ENCODE data around the gene ABRAXAS1. TPM values are rescaled to one million over a fixed set of nuclear protein-coding genes. Genes with fewer than 3 reads are reported as not detected.
"Not testable (repeated sequence)": the region's sequence is repeated elsewhere in the genome, so short reads cannot be mapped to it uniquely, and the experiment has no call there.

Gene ABRAXAS1
- 11.8 and 14.6 TPM in 2 replicates for total RNA-seq (2014; rRNA removed; shearing (Covaris generic))
- polyA plus RNA-seq (2015; cell fraction: cytosol; rRNA removed): 20.9 and 26.9 TPM in 2 replicates
- 17.1 and 21.4 TPM in 2 replicates for polyA plus RNA-seq (2015; cell fraction: nucleus; rRNA removed)

DNA sequence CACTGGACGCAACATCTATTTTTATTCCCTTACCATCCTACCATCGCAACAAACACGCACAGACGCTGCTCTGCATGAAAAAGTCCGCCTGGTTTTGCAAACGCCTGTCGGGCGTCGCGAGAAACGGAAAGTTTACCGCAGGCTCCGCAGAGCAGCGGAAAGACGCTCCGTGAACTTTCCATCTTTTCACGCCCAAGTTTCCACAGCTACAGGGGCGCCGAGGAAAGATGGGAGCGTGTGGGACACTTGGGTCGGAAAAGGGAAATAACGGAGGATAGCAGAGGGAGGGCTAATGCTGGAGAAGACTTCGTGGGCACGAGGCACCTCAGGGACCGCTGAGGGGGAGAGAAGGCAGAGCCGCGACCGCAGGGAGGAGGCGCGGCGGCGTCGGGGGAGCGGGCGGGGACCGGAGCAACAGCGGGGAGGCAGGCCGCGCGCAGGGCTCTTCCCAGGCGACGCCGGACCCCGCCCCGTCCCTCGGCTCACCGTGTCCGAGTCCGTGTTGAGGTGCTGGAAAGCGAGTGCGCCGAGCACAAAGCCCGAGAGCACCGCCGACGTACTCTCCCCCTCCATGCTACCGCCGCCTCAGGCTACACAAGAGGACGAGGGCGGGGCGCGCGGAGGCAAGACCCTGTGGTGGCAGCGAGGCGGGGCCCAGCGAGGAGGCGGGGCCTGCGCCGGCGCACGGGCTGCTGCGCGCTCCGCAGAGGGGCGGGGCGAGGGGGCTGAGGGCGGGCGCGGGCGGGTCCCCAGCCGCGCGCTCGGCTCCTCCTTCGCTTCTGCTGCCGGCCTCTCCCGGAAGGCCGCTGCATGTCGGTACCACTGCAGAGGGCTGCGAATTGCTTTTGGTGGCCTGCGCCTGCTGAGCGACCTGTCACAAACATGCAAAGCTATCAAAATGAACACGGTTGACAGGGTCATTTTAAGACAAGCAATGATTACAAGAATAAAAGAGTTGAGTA lies at the start of gene ABRAXAS1:
Gene ABRAXAS1, minus strand, starts transcription at position 601 of the 962 bp plus-strand sequence. Its CDS starts 28 bp downstream, at position 573.
- DNase-seq (ENCODE audit: low read depth): peak; percentile 93

DNA sequence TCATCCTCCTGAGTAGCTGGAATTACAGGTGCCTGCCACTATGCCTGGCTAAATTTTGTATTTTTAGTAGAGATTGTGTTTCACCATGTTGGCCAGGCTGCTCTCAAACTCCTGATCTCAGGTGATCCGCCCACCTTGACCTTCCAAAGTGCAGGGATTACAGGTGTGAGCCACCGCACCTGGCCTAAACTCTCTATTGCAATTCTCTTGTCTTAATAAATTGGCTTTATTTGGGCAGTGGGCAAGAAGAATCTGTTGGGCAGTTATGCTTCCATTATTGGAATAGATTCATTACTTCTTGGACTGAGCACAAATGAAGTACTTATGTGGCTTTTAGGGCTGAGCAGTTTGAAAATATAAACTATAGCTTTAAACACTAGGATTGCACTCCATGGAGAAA lies 42.8 kb upstream of the ABRAXAS1 start:
- no peak for DNase-seq (ENCODE audit: low read depth)

DNA sequence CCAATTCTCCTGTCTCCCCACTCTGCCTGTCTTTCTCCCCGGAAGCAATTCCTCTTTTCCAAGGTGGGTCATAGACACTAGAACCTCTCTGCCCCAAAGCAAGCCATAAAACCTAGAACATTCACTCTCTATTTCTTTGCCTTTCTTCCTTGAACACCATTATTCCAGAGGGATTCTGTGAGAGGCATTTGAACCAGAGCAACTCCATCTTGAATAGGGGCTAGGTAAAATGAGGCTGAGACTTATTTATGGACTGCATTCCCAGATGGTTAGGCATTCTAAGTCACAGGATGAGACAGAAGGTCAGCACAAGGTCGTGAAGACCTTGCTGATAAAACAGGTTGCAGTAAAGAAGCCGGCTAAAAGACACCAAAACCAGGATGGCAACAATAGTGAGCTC lies 37.3 kb upstream of the ABRAXAS1 start:
- DNase-seq (ENCODE audit: low read depth): no peak

DNA sequence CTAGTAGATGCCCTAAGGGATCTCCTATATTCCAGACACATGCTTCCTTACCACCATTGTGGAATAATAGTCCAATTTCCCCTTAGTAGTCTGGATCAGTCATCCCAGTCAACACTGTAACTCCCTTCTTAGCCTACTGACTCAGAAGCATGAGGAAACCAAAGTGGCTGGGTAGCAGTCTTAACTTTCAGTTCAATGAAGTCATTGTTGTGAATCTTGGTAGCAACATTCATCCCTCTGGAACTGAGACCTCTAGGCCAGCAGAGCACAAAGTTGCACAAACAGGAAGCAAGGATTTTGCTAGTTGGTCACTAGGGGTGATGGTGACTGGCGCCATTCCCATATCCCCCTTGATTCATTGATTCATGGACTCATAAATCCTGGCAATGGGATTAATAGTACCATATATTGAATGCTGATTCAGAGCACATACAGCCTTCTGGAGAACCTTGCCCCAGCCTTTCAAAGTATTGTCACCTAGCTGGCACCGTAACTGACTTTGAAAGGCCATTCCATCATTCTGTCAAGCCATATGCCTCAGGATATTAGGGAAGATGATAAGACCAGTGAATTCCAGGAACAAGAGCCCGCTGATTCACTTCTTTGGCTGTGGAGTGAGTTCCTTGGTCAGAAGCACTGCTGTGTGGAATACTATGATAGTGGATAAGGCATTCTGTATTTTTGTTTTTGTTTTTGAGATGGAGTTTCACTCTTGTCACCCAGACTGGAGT lies 31.3 kb upstream of the ABRAXAS1 start:
- DNase-seq (ENCODE audit: low read depth): peak; percentile 95

DNA sequence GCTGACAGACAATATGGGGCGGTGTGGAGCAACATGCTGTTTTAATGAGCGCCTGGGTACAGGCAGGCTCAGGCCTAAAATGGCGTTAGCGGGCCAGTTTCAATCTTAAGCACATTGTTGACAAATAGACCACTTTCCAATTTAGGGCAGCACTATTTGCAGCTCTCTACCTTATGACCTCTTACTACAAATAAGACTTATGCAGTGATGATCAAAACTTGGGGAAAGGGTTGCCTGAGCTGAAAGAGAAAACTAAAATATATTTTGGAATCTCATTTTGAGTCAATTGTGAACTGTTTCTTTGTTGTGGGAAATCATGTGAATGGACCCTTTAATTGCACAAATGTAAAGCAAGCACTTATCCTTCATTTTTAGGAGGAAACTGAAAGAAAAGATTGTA lies 25.5 kb upstream of the ABRAXAS1 start:
- no peak for DNase-seq (ENCODE audit: low read depth)

DNA sequence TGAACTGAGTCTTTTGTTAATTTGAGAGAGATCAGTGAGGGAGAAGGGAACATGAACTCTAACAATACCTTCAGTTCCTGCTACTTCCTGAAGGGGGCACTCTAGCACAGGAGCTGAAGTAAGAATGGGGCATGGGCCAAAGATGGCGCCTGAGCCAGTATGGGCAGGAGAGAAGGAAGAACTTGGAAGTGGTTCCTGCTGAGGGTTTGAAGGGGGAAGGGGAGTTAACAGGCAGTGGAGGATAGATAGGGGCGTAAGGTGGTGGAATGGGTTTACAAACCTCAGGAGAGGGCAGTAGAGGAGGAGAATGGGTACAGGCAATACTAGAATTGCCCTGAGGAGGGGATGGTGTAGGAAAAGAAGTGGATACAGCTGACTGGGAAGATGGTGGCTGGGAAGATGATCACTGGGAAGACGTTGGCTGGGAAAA lies 24.3 kb upstream of the ABRAXAS1 start:
- DNase-seq (ENCODE audit: low read depth): peak; percentile 63

DNA sequence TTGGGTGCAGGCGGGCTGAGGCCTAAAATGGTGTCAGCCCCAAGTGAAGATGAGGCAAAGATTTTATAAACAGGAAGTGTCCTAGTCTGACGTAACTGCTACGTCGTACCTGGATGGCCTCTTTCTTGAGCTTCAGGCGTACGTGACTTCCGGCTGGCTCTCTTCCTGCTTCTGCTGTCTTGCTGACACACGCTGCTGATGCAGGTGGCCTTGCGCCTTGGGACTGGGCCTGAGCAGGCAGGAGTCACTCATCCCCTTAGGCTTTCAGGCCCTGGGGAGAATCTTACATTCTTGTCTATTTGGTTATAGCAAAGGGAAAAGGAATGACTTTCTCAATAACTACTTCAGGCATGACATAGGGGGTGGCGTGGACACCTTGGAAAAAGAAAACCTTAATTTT lies 20.1 kb upstream of the ABRAXAS1 start:
- no peak for DNase-seq (ENCODE audit: low read depth)

DNA sequence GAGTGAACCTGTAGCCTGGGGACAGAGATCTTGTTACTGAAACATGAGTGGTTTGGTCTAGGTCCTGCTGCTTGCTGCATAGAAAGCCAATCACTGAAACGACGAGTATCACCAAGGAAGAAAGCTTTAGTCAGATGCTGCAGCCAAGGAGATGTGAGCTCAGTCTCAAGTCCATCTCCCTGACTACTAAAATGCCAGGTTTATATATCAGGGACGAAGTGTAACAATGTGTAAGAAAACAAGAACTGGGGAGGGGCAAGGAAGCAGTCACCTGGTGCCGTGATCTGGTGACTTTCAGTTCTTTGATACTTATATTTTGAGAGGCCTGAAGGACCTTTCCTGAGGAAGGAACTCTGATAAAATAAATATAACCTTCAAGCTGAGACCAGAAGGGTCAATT lies 19.6 kb upstream of the ABRAXAS1 start:
- no peak for DNase-seq (ENCODE audit: low read depth)

DNA sequence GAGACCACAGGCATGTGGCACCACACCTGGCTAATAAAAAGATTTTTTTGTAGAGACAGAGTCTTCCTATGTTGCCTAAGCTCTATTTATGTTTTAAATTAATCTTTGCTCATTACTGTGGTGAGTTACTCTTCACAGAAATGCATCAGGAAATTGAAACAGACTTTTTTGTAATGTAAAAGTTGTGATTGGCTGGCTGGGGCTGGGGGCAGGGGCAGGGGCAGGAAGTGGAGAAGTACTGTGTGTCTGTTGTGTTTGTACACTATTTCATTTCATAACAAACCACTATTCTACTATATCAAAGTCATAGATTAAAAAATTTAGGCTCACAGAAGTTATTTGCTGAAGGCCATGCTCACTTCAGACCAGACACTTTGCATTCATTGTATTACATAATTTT lies 19.1 kb upstream of the ABRAXAS1 start:
- DNase-seq (ENCODE audit: low read depth): no peak

DNA sequence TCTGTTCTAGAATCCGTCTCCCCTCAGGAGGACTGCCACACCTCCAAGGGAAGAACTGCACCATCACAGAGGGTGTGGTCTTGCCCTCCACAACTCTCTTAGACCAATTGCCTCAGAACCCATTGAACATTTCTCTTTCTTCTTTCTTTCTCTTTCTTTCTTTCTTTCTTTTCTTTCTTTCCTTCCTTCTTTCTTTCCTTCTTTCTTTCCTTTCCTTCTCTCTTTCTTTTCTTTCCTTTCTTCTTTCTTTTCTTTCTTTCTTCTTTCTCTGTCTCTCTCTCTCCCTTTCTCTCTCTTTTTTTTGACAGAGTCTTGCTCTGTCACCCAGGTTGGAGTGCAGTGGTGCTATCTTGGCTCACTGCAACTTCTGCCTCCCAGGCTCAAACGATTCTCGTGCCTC lies 16.8 kb upstream of the ABRAXAS1 start:
- DNase-seq (ENCODE audit: low read depth): not testable (repeated sequence)

DNA sequence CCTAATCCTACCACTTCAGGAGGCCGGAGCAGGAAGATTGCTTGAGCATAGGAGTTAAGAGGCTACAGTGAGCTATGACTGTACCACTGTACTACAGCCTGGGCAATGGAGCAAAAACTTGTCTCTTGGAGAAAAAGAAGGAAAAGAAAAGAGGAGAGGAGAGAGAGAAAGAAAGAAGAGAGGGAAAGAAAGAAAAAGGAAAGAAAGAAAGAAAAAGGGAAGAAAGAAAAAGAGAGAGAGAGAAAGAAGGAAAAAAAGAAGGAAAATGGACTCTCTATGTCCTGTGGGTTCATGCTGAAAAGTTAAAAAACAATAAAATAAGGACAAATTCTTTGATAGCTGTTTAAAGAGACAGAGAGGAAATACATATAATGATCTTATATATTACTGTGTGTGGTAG lies 13.3 kb upstream of the ABRAXAS1 start:
- DNase-seq (ENCODE audit: low read depth): no peak

DNA sequence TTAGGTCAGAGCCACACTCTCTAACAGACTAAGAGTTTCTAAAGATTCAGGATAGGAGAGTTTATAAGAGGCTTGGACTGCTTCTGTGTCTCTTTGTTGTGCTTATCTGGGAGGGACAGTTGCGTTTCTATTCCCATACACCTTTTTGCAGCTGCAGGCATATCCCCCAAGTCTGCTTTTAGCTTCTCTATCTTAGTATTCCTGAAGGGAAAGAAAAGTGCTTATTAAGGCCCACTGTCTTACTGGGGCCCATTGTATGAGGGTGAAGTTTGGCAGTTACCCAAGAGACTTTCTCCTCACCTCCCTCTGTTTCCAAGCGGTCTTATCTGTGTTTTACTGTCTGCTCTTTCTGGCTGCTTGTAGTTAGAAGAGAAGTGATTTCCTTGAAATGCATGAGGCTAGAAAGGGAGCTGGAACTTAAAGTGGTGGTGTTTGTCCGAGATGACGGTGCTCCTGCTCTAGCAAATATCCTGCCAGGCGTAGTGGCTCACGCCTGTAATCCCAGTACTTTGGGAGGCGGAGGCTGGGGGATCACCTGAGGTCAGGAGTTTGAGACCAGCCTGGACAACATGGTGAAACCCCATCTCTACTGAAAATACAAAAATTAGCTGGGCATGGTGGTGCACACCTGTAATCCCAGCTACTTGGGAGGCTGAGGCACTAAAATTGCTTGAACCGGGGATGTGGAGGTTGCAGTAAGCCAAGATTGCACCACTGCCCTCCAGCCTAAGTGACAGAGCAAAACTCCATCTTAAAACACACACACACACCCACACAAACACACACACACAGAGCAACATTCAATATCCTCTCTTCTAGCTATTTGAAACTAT lies 11.4 kb upstream of the ABRAXAS1 start:
- not testable (repeated sequence) for DNase-seq (ENCODE audit: low read depth)

DNA sequence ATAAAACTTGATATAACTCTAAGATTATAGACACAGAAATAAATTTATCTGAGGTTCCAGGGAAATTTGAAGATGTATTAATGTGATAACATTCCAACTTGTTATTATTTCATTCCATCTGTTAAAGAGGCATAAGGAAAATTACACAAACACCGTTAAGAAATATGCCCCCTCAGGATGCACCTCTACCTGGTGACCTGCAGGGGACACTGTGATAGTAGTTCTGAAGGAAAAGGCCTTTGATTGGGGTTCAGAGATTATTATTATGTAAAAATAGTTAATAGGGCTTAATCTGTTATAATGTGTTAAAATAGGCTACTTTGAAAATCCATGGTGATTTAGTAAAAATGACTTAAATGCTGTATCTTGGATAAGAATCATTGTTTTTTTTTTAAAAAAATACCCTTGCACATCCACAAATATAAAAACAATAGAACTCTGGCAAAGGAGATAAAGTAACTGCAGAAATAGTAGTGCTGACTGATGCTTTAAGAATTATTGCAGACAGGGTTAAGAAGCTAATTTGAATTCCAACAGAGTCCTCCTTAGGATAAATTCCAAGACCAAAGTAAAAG lies 6.1 kb upstream of the ABRAXAS1 start:
- no peak for DNase-seq (ENCODE audit: low read depth)

DNA sequence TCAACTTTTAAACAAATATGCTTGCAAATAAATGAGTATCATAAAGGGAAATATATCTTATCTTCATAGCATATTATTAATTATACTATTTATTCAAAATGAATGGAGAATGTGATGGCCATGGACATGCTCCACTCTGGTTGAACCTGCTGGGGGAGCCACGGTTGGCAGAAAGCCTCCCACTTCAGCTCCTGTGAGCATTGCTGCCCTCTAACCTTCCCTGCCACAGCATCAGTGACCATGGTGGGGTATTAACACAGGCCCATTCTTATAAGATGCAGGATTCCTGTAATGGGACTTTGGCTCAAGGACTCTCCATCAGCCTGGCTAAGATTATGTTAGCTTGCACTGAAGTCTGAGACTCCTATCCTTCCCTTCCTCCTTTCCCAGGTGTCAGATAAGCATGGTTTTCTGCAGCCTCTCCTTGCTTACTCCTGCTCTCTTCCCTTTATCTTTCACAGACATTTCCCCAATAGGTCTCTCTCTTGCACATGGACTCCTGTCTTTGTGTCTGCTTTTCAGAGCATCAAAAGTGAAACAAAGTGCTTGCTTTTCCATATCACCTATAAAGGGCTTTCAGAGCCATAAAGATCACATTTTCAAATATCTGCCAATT lies 4.9 kb upstream of the ABRAXAS1 start:
- DNase-seq (ENCODE audit: low read depth): no peak

DNA sequence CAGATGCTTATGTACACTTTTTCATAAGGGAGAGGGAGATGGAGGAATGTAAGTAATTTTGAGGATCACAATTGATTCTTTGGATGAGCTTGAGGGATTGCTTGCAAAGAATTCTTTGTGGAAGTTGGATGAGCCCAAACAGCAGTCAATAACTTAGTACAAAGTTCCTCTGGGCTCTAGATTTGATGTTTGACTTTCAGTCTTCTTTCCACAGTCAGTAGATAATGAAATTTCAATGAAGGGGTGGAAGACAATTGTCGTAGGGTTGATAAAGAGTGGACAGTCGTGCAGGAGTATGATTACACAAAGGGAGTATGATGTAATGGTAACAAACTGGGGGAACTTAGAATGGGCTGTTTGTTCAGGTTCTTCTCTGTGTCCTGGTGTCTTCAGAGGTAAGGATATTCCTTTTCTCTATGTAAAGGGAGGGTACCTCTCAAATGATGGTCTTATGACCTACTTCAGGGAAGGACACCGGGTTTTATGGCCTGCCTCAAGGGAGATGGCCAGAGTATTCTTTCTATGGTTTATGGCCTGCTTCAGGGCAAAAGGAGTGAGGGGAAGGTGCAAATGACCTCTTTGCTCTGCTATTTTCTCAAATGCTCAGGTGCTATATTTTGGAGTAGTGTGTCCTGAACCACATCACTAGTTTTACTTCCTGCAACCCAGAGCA lies 1.7 kb upstream of the ABRAXAS1 start:
- DNase-seq (ENCODE audit: low read depth): no peak

DNA sequence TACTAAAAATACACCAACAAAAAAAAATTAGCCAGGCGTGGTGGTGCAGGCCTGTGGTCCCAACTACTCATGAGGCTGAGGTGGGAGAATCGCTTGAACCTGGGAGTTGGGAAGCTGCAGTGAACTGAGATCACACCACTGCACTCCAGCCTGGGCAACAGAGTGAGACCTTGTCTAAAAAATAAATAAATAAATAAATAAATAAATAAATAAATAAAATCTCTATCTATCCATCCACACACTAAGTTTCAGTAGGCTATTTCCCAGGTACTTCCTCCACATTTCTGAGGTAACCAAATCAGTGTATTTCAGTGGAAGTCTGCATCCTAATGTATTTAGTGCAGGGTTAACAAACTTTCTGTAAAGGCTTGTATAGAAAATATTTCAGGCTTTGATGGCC lies 10.9 kb downstream of the ABRAXAS1 start:
- DNase-seq (ENCODE audit: low read depth): no peak

DNA sequence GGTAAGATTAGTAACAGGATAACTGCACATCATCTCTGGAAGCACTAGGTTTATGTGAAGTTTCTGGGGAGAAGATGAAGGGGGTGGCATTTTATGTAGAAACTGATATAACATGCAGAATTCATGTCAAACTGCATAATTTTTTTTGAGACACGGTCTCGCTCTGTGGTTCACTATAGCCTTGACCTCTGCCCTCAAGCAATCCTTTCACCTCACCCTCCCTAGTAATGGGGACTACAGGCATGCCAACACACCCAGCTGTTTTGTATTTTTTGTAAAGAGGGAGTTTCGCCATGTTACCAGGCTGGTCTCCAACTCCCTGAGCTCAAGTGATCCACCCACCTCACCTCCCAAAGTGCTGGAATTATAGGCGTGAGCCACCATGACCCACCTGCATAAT lies 11.5 kb downstream of the ABRAXAS1 start:
- DNase-seq (ENCODE audit: low read depth): no peak

DNA sequence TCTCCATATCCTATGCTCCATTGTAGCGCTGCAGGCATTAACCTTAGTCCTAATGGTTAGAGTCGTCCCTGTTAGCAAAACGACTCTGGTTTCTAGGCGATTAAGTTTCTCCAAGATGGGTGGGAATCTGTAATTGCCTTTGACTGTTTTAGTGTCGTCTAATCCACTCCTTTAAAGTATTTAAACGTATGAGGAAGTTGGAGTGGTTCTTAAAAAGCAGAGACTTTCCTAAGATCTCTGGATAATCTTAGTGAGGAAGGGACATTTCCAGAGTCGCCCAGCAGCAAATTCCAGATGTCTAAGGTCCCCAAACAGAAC lies 28.8 kb downstream of the ABRAXAS1 start:
- DNase-seq (ENCODE audit: low read depth): no peak

DNA sequence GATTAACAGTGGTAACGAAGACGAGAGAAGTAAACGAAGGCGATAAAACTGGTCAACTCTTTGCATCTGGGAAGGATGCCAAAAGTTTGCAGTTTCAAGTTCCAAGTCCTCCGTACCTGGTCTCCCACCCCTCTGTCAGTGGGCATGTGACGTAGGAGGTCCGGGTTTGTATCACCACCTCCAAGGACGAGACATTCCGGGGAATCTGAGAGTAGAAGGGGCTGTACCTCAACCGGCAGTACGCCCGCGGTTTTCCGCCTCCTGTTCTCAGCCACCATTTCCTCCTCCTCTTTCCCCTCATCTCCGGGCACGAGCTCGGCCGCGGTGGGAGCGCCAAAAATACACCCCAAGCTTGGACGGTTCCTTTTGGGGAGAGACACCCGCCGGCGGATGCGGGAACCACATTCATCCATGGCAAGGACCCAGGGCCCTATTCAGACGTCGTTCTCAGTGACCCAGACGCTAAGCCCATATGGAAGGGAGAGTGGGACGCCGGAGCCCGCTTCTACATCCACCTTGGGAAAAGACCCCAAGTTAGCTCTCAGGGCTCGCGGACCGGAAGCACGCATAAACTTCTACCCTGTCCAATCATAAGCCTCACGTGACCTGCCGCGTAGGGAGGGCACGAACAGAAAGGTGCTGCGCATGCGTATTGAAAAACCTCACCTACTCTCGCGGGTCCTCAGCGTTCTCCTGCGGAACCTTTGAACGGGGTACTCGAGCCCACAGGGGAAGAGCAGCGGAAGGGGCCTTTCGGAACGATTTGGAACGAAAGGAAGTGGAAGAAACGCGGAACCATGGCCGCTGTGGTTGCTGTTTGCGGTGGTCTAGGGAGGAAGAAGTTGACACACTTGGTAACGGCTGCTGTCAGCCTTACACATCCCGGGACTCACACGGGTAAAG lies 29.4 kb downstream of the ABRAXAS1 start, which contains the start of the genes HELQ and MRPS18C:
Gene HELQ, minus strand, starts transcription at position 543 of the 903 bp plus-strand sequence. Its CDS starts 130 bp downstream, at position 413.
Gene MRPS18C, plus strand, starts transcription at position 778 of the 903 bp plus-strand sequence. Its CDS starts 20 bp downstream, at position 798.
- peak; percentile 98 for DNase-seq (ENCODE audit: low read depth)
